Right lobe of liver (tissue), 6 donors: ENCODE data around the gene GPR176. TPM values are rescaled to one million over a fixed set of nuclear protein-coding genes. Genes with fewer than 3 reads are reported as not detected.
A peak's percentile ranks its signal among the peaks of the same experiment; 100 is the strongest.

Experiments
- ATAC-seq, 4 donors: fragments of 200-7000 bp; cut with Tn5 transposase; one replicate each; pipeline ENCODE4 v1.9.1; 2020; ENCODE audit warnings: mild to moderate bottlenecking in 4 of 4, moderate library complexity in 4 of 4
- DNase-seq, 3 donors: peaks; one replicate each; pipeline ENCODE4 v3.0.0-alpha.2; 2020
- H3K27ac ChIP-seq, 3 donors: fragments of 200-600 bp; one replicate each; pipeline ENCODE4 v1.8.0; 2022
- H3K27me3 ChIP-seq, 2 donors: fragments of 200-600 bp; one replicate each; pipeline ENCODE4 v1.8.0; 2022
- H3K36me3 ChIP-seq, 4 donors: fragments of 200-600 bp; sonication (generic) in 1 of 4; one replicate each; pipeline versions ENCODE4 v1.5.1 to v1.8.0; 2017 to 2022; ENCODE audit warnings: control low read depth in 1 of 4
- H3K4me1 ChIP-seq, 4 donors: fragments of 200-600 bp; sonication (generic) in 1 of 4; one replicate each; pipeline versions ENCODE4 v1.5.1 to v1.8.0; 2017 to 2022; ENCODE audit warnings: control low read depth in 1 of 4
- H3K4me3 ChIP-seq, 3 donors: fragments of 200-600 bp; one replicate each; pipeline ENCODE4 v1.8.0; 2022
- H3K9me3 ChIP-seq, 4 donors: fragments of 200-600 bp; sonication (generic) in 1 of 4; one replicate each; pipeline versions ENCODE4 v1.5.1 to v1.8.0; 2017 to 2022; ENCODE audit warnings: control low read depth in 1 of 4
- POLR2A ChIP-seq: fragments of 450-650 bp; IDR thresholded peaks from one replicate; pipeline ENCODE4 v1.6.1; 2017; ENCODE audit warnings: antibody characterized with exemption, mild to moderate bottlenecking
- WGBS: methylation state at CpG from one replicate; pipeline ENCODE4 v1.1.6; 2018; ENCODE audit warnings: low coverage, low lambda C conversion rate; ENCODE audit not compliant: insufficient coverage; ENCODE audit errors: missing lambda C conversion rate; 5-methylcytosine and 5-hydroxymethylcytosine counted together
- intact Hi-C, 2 donors: fragments of 100-400 bp; cut with DNase I; formaldehyde crosslinking; loops; one replicate each; pipeline versions ENCODE4 v1.11.2 to v1.14.1; 2022
- total RNA-seq, 6 experiments: library from RNA; depleted of rRNA in 2 of 6; stranded (reverse); fragments of >200 nt in 2 of 6; fragmentation: NEBNext Ultra II Directional in 3 of 6; extraction: Animal tissue kit (Norgen Biotek cat#: 25700) in 3 of 6; gene quantifications; one replicate each; pipeline versions ENCODE4 v1.1.0 to v1.2.4, GENCODE V29; 2016 to 2023
- TF ChIP-seq, protein P1 (sequence below), 4 donors: fragments of 200-600 bp in 3 of 4; fragments of 450-650 bp in 1 of 4; IDR thresholded peaks; one replicate each; pipeline versions ENCODE4 v1.5.1 to v1.8.0; 2016 to 2022; ENCODE audit warnings: antibody characterized with exemption in 4 of 4, mild to moderate bottlenecking in 2 of 4
- donor health status: DM: no; HTN: yes; CAD: no.
- donor health status: DM: no; HTN: no; CAD: no.
- donor health status: DM: no; HTN: no; CAD: no.
- donor health status: DM: no; HTN: yes; CAD: no.
- donor health status: DM: no; HTN: yes; CAD: no.

The GPR176 gene
- total RNA-seq, 6 experiments from 2014 or later = 0.59 to 2.1 (median 1.3) TPM

DNA sequence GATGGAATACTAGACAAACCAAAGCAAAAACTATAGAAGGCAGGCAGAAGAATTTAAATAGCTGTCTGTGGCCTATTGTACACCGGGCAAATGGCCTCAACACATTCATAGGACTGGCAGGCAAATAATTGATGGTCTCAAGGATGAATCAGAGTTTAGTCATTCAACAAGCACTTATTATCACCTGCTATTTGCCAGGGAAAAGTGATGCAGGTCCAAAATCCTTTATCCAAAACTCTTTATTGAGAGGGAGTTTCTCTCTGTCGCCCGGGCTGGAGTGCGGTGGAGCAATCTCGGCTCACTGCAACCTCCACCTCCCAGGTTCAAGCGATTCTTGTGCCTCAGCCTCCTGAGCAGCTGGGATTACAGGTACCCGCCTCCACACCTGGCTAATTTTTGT lies 16.1 kb upstream of the GPR176 start:
- no peak for TF ChIP-seq POLR2A
- TF ChIP-seq, protein P1, sequence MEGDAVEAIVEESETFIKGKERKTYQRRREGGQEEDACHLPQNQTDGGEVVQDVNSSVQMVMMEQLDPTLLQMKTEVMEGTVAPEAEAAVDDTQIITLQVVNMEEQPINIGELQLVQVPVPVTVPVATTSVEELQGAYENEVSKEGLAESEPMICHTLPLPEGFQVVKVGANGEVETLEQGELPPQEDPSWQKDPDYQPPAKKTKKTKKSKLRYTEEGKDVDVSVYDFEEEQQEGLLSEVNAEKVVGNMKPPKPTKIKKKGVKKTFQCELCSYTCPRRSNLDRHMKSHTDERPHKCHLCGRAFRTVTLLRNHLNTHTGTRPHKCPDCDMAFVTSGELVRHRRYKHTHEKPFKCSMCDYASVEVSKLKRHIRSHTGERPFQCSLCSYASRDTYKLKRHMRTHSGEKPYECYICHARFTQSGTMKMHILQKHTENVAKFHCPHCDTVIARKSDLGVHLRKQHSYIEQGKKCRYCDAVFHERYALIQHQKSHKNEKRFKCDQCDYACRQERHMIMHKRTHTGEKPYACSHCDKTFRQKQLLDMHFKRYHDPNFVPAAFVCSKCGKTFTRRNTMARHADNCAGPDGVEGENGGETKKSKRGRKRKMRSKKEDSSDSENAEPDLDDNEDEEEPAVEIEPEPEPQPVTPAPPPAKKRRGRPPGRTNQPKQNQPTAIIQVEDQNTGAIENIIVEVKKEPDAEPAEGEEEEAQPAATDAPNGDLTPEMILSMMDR (IDR thresholded peaks at IDR 0.05) = no peak
- no peaks in the 10 kb centered on the region for H3K9me3 ChIP-seq
- no peak for ATAC-seq
- H3K27ac ChIP-seq = no peak overlapping the region
- no peak for DNase-seq
- H3K36me3 ChIP-seq = no peaks in the 10 kb centered on the region
- no peak overlapping the region for H3K4me3 ChIP-seq
- H3K27me3 ChIP-seq = no peaks in the 10 kb centered on the region
- 95% methylated on average over 6 of the region's 7 CpGs for WGBS
- peaks cover 0 to 18% (median 7%) of the 10 kb centered on the region in 4 donors for H3K4me1 ChIP-seq
- intact Hi-C loops = no loop called here

DNA sequence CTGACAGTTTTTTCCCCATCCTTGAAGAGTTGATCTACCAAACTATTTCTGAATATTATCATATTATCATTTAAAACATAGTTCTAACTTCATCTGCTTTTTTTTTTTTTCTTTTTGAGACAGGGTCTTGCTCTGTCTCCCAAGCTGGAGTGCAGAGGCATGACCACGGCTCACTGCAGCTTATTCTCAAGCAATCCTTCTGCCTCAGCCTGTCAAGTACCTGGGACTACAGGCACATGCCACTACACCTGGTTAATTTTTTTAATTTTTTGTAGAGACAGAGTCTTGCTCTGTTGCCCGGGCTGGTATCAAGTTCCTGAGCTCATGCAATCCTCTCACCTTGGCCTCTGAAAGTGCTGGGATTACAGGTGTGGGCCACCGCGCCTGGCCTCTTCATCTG lies 15.2 kb upstream of the GPR176 start:
- intact Hi-C loops = no loop called here
- Histone ChIP-seq H3K36me3 (no peaks in the 10 kb centered on the region), H3K9me3 (no peaks in the 10 kb centered on the region), H3K4me1 (peaks cover 0 to 18% (median 7%) of the 10 kb centered on the region in 4 donors), H3K4me3 (no peak overlapping the region), H3K27me3 (no peaks in the 10 kb centered on the region), H3K27ac (no peak overlapping the region)
- 83% methylated on average over 1 of the region's 4 CpGs for WGBS
- TF ChIP-seq POLR2A = no peak
- TF ChIP-seq, protein P1 (IDR thresholded peaks at IDR 0.05) = no peak
- no peak for ATAC-seq
- DNase-seq = no peak

DNA sequence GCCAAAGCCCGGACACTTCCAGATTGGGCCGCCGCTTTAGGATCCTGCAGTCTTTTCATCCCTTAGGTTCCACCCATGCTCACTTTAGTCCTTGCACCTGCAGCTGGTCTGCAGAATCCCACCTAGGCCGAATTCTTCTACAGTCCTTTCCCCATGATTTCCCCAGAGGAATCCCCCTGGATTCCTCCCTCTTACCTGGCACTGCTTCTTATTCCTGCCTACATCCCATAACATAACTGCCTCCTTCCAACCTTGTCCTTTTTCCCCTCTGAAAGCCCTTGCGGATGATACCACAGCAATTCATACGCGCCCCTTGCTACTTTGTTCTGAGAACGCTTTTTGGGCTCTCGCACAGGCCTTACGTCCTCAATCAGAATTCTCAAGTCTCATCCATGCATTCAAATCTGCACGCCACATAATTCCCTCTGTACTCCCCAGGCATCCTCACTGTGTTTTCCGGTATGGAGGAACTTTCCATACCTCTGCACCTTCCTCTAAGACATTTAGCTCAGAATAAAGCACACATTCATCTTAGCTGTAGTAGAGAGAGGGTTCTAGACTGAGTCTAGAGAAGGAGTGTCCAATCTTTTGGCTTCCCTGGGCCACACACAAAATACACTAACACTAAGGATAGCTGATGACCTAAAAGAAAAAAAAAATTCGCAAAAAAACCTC lies 14.5 kb upstream of the GPR176 start:
- ATAC-seq = peak in 2 of 4 donors; percentile 2 to 5
- Histone ChIP-seq H3K4me3 (peak overlapping the region; percentile 70 to 75 (median 73)), H3K27ac (peak overlapping the region; percentile 67 to 81 (median 74)), H3K27me3 (no peaks in the 10 kb centered on the region), H3K4me1 (peaks cover 0 to 18% (median 7%) of the 10 kb centered on the region in 4 donors), H3K9me3 (no peaks in the 10 kb centered on the region), H3K36me3 (no peaks in the 10 kb centered on the region)
- TF ChIP-seq POLR2A = no peak
- TF ChIP-seq, protein P1 (IDR thresholded peaks at IDR 0.05) = no peak
- intact Hi-C loops = no loop called here
- WGBS = 13% methylated on average over 12 of the region's 13 CpGs
- no peak for DNase-seq

DNA sequence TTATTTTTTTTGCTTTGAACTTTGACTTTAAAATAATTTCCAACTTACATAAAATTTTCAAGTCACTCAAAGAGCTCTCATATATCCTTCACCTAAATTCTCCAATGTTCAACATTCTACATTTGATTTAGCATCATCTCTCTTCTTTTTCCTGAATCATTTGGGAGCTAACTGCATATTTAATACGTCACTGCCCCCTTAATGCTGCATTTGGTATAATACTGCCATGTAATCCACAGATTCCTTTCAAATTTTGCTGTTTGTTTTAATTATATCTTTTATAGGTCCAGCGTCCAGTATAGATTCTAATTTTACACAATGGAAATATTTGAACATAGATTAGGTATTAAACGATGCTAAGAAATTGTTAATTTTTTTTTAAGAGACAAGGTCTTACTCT lies 11.5 kb upstream of the GPR176 start:
- intact Hi-C loops = no loop called here
- no peaks in the 10 kb centered on the region for H3K9me3 ChIP-seq
- WGBS = 57% methylated on average over 3 of the region's 3 CpGs
- no peak for DNase-seq
- peaks cover 0 to 13% (median 4%) of the 10 kb centered on the region in 4 donors for H3K4me1 ChIP-seq
- ATAC-seq = no peak
- TF ChIP-seq POLR2A = no peak
- TF ChIP-seq, protein P1 (IDR thresholded peaks at IDR 0.05) = peak in 1 of 4 donors; percentile 5
- no peaks in the 10 kb centered on the region for H3K36me3 ChIP-seq
- no peak overlapping the region for H3K4me3 ChIP-seq
- H3K27ac ChIP-seq = no peak overlapping the region
- no peaks in the 10 kb centered on the region for H3K27me3 ChIP-seq
